WTC11 (cell line): ENCODE data around the gene NRAP. TPM values are rescaled to one million over a fixed set of nuclear protein-coding genes. Genes with fewer than 3 reads are reported as not detected.

Experiments used
- GABPB1 ChIP-seq: sonication (generic); formaldehyde crosslinking; IDR thresholded peaks from 2 replicates; pipeline ENCODE4 v1.8.1; 2023; ENCODE audit warnings: mild to moderate bottlenecking, missing genetic modification reagents
- SOX15 ChIP-seq: fragments of 250-450 bp; sonication (Bioruptor Pico); IDR thresholded peaks from 2 replicates; pipeline ENCODE4 v1.9.0; 2021; ENCODE audit warnings: mild to moderate bottlenecking
- ZNF671 ChIP-seq: fragments of 250-450 bp; sonication (Bioruptor Pico); IDR thresholded peaks from 2 replicates; pipeline ENCODE4 v1.8.0; 2021; ENCODE audit warnings: mild to moderate bottlenecking
- total RNA-seq: library from RNA; stranded (reverse); gene quantifications from 3 replicates; pipeline ENCODE4 v1.2.3, GENCODE V29; 2021
- TF ChIP-seq, protein P1 (sequence below): sonication (generic); formaldehyde crosslinking; IDR thresholded peaks from 2 replicates; pipeline ENCODE4 v1.8.0; 2022; ENCODE audit warnings: mild to moderate bottlenecking, missing genetic modification reagents
- TF ChIP-seq, protein P2 (sequence below): sonication (generic); formaldehyde crosslinking; IDR thresholded peaks from 2 replicates; pipeline ENCODE4 v1.8.0; 2023; ENCODE audit warnings: missing genetic modification reagents, mild to moderate bottlenecking, borderline replicate concordance
- TF ChIP-seq, protein P3 (sequence below): sonication (generic); formaldehyde crosslinking; IDR thresholded peaks from 2 replicates; pipeline ENCODE4 v1.8.0; 2022; ENCODE audit warnings: missing genetic modification reagents
- TF ChIP-seq, protein P4 (sequence below): fragments of 250-450 bp; sonication (Bioruptor Pico); conservative IDR thresholded peaks from 2 replicates; pipeline ENCODE4 v1.9.0; 2021; ENCODE audit warnings: mild to moderate bottlenecking
- TF ChIP-seq, protein P5 (sequence below): sonication (generic); formaldehyde crosslinking; IDR thresholded peaks from 2 replicates; pipeline ENCODE4 v1.8.1; 2023; ENCODE audit warnings: mild to moderate bottlenecking, moderate library complexity, missing genetic modification reagents
- TF ChIP-seq, protein P6 (sequence below): sonication (generic); formaldehyde crosslinking; IDR thresholded peaks from 2 replicates; pipeline ENCODE4 v1.8.1; 2023; ENCODE audit warnings: mild to moderate bottlenecking, missing genetic modification reagents, borderline replicate concordance
- TF ChIP-seq, protein P7 (sequence below): sonication (generic); formaldehyde crosslinking; IDR thresholded peaks from 2 replicates; pipeline ENCODE4 v1.8.1; 2023; ENCODE audit warnings: mild to moderate bottlenecking, missing genetic modification reagents

Gene NRAP
- total RNA-seq, 1 experiment from 2014 or later = not detected

DNA sequence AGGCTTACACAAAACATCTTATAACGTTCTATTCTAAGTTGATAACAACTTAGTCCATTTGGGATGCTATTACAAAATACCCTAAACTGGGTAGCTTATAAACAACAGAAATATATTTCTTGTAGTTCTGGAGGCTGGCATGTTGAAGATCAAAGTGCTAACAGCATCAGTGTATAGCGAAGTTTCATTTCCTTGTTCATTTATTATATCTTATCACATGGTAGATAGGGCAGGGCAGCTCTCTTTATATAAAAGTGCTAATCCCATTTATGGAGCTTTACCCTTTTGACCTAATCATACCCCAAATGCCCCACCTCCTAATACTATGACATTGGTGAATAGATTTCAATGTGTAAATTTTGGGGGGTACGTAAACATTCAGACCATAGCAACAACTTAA, 22.2 kb upstream of the NRAP start (continued):
- TF ChIP-seq, protein P1, sequence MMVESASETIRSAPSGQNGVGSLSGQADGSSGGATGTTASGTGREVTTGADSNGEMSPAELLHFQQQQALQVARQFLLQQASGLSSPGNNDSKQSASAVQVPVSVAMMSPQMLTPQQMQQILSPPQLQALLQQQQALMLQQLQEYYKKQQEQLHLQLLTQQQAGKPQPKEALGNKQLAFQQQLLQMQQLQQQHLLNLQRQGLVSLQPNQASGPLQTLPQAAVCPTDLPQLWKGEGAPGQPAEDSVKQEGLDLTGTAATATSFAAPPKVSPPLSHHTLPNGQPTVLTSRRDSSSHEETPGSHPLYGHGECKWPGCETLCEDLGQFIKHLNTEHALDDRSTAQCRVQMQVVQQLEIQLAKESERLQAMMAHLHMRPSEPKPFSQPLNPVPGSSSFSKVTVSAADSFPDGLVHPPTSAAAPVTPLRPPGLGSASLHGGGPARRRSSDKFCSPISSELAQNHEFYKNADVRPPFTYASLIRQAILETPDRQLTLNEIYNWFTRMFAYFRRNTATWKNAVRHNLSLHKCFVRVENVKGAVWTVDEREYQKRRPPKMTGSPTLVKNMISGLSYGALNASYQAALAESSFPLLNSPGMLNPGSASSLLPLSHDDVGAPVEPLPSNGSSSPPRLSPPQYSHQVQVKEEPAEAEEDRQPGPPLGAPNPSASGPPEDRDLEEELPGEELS (CRISPR knock-in tag) = no peak
- TF ChIP-seq, protein P2, sequence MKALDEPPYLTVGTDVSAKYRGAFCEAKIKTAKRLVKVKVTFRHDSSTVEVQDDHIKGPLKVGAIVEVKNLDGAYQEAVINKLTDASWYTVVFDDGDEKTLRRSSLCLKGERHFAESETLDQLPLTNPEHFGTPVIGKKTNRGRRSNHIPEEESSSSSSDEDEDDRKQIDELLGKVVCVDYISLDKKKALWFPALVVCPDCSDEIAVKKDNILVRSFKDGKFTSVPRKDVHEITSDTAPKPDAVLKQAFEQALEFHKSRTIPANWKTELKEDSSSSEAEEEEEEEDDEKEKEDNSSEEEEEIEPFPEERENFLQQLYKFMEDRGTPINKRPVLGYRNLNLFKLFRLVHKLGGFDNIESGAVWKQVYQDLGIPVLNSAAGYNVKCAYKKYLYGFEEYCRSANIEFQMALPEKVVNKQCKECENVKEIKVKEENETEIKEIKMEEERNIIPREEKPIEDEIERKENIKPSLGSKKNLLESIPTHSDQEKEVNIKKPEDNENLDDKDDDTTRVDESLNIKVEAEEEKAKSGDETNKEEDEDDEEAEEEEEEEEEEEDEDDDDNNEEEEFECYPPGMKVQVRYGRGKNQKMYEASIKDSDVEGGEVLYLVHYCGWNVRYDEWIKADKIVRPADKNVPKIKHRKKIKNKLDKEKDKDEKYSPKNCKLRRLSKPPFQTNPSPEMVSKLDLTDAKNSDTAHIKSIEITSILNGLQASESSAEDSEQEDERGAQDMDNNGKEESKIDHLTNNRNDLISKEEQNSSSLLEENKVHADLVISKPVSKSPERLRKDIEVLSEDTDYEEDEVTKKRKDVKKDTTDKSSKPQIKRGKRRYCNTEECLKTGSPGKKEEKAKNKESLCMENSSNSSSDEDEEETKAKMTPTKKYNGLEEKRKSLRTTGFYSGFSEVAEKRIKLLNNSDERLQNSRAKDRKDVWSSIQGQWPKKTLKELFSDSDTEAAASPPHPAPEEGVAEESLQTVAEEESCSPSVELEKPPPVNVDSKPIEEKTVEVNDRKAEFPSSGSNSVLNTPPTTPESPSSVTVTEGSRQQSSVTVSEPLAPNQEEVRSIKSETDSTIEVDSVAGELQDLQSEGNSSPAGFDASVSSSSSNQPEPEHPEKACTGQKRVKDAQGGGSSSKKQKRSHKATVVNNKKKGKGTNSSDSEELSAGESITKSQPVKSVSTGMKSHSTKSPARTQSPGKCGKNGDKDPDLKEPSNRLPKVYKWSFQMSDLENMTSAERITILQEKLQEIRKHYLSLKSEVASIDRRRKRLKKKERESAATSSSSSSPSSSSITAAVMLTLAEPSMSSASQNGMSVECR = no peak
- TF ChIP-seq ZNF671 (CRISPR knock-in tag) (no peak), GABPB1 (CRISPR knock-in tag) (no peak), SOX15 (CRISPR knock-in tag) (no peak)
- TF ChIP-seq, protein P3, sequence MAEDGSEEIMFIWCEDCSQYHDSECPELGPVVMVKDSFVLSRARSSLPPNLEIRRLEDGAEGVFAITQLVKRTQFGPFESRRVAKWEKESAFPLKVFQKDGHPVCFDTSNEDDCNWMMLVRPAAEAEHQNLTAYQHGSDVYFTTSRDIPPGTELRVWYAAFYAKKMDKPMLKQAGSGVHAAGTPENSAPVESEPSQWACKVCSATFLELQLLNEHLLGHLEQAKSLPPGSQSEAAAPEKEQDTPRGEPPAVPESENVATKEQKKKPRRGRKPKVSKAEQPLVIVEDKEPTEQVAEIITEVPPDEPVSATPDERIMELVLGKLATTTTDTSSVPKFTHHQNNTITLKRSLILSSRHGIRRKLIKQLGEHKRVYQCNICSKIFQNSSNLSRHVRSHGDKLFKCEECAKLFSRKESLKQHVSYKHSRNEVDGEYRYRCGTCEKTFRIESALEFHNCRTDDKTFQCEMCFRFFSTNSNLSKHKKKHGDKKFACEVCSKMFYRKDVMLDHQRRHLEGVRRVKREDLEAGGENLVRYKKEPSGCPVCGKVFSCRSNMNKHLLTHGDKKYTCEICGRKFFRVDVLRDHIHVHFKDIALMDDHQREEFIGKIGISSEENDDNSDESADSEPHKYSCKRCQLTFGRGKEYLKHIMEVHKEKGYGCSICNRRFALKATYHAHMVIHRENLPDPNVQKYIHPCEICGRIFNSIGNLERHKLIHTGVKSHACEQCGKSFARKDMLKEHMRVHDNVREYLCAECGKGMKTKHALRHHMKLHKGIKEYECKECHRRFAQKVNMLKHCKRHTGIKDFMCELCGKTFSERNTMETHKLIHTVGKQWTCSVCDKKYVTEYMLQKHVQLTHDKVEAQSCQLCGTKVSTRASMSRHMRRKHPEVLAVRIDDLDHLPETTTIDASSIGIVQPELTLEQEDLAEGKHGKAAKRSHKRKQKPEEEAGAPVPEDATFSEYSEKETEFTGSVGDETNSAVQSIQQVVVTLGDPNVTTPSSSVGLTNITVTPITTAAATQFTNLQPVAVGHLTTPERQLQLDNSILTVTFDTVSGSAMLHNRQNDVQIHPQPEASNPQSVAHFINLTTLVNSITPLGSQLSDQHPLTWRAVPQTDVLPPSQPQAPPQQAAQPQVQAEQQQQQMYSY (CRISPR knock-in tag) = no peak
- TF ChIP-seq, protein P4, sequence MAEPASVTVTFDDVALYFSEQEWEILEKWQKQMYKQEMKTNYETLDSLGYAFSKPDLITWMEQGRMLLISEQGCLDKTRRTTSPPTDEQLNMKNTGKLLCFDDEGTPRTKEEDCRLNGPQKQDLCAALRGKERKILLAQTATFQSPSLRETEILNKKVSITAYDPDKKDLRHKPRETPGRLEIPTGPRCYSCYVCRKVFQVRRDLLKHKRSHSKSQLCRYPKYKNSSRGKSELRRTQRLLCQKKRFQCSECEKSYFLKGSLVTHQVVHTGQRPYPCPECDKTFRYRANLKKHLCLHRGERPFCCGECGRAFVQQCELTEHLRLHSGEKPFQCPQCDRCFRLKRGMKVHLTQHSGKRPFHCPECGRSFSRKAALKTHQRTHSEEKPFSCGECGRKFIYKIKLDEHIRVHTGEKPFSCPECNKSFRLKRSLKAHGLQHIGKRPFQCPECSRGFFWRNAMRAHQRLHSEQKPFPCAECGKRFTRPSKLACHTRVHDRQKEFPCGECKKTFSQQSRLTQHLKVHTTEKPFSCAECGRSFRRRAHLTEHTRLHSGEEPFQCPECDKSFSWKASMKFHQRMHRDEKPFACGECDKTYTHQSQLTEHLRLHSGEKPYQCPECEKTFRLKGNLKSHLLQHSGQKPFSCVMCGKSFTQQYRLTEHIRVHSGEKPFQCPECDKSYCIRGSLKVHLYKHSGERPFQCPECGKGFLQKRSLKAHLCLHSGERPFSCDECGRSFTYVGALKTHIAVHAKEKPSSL = no peak
- TF ChIP-seq, protein P5, sequence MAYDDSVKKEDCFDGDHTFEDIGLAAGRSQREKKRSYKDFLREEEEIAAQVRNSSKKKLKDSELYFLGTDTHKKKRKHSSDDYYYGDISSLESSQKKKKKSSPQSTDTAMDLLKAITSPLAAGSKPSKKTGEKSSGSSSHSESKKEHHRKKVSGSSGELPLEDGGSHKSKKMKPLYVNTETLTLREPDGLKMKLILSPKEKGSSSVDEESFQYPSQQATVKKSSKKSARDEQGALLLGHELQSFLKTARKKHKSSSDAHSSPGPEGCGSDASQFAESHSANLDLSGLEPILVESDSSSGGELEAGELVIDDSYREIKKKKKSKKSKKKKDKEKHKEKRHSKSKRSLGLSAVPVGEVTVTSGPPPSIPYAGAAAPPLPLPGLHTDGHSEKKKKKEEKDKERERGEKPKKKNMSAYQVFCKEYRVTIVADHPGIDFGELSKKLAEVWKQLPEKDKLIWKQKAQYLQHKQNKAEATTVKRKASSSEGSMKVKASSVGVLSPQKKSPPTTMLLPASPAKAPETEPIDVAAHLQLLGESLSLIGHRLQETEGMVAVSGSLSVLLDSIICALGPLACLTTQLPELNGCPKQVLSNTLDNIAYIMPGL (CRISPR knock-in tag) = no peak
- TF ChIP-seq, protein P6, sequence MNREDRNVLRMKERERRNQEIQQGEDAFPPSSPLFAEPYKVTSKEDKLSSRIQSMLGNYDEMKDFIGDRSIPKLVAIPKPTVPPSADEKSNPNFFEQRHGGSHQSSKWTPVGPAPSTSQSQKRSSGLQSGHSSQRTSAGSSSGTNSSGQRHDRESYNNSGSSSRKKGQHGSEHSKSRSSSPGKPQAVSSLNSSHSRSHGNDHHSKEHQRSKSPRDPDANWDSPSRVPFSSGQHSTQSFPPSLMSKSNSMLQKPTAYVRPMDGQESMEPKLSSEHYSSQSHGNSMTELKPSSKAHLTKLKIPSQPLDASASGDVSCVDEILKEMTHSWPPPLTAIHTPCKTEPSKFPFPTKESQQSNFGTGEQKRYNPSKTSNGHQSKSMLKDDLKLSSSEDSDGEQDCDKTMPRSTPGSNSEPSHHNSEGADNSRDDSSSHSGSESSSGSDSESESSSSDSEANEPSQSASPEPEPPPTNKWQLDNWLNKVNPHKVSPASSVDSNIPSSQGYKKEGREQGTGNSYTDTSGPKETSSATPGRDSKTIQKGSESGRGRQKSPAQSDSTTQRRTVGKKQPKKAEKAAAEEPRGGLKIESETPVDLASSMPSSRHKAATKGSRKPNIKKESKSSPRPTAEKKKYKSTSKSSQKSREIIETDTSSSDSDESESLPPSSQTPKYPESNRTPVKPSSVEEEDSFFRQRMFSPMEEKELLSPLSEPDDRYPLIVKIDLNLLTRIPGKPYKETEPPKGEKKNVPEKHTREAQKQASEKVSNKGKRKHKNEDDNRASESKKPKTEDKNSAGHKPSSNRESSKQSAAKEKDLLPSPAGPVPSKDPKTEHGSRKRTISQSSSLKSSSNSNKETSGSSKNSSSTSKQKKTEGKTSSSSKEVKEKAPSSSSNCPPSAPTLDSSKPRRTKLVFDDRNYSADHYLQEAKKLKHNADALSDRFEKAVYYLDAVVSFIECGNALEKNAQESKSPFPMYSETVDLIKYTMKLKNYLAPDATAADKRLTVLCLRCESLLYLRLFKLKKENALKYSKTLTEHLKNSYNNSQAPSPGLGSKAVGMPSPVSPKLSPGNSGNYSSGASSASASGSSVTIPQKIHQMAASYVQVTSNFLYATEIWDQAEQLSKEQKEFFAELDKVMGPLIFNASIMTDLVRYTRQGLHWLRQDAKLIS = no peak
- TF ChIP-seq, protein P7, sequence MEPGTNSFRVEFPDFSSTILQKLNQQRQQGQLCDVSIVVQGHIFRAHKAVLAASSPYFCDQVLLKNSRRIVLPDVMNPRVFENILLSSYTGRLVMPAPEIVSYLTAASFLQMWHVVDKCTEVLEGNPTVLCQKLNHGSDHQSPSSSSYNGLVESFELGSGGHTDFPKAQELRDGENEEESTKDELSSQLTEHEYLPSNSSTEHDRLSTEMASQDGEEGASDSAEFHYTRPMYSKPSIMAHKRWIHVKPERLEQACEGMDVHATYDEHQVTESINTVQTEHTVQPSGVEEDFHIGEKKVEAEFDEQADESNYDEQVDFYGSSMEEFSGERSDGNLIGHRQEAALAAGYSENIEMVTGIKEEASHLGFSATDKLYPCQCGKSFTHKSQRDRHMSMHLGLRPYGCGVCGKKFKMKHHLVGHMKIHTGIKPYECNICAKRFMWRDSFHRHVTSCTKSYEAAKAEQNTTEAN (CRISPR knock-in tag) = no peak
